DOHH2 (cell line): ENCODE data around the gene SCGB3A1.

Experiments
- H3F3A ChIP-seq: fragments of 200-600 bp; sonication (generic), shearing (Covaris generic); 2 replicates; pipeline ENCODE4 v1.6.0; 2016; ENCODE audit warnings: antibody characterized with exemption, mild to moderate bottlenecking; ENCODE audit not compliant: control insufficient read depth, insufficient read depth
- H3K27ac ChIP-seq: fragments of 200-600 bp; sonication (generic); 2 replicates; pipeline ENCODE4 v1.5.1; 2014; ENCODE audit warnings: low read depth, mild to moderate bottlenecking, low read length, moderate library complexity
- H3K27me3 ChIP-seq: fragments of 200-600 bp; sonication (generic); 2 replicates; pipeline ENCODE4 v1.6.1; 2014; ENCODE audit warnings: mild to moderate bottlenecking, low read length, mixed read lengths; ENCODE audit not compliant: control insufficient read depth
- H3K36me3 ChIP-seq: fragments of 200-600 bp; sonication (generic); 2 replicates; pipeline ENCODE4 v1.6.1; 2014; ENCODE audit warnings: mild to moderate bottlenecking, low read length, moderate library complexity, mixed read lengths; ENCODE audit not compliant: control insufficient read depth
- H3K4me1 ChIP-seq: fragments of 200-600 bp; sonication (generic); 2 replicates; pipeline ENCODE4 v1.6.1; 2014; ENCODE audit warnings: mild to moderate bottlenecking, low read length, mixed read lengths; ENCODE audit not compliant: control insufficient read depth
- H3K4me2 ChIP-seq: fragments of 200-600 bp; sonication (generic); 2 replicates; pipeline ENCODE4 v1.6.0; 2014; ENCODE audit warnings: mild to moderate bottlenecking, low read length, moderate library complexity
- H3K4me3 ChIP-seq: fragments of 200-600 bp; sonication (generic); 2 replicates; pipeline ENCODE4 v1.5.1; 2014; ENCODE audit warnings: mild to moderate bottlenecking, low read length, mixed read lengths
- H3K79me2 ChIP-seq: fragments of 200-600 bp; sonication (generic); 2 replicates; pipeline ENCODE4 v1.6.1; 2014; ENCODE audit warnings: mild to moderate bottlenecking, low read length, mixed read lengths; ENCODE audit not compliant: control insufficient read depth
- H3K9me2 ChIP-seq: fragments of 200-600 bp; sonication (generic); replicated peaks from 2 replicates; pipeline ENCODE4 v1.6.1; 2014; ENCODE audit warnings: mild to moderate bottlenecking, low read length, mixed read lengths; ENCODE audit not compliant: control insufficient read depth
- H3K9me3 ChIP-seq: fragments of 200-600 bp; sonication (generic); 2 replicates; pipeline ENCODE4 v1.6.1; 2014; ENCODE audit warnings: antibody characterized with exemption, low read length, mixed read lengths; ENCODE audit not compliant: control insufficient read depth, insufficient read depth
- H4K20me1 ChIP-seq: fragments of 200-600 bp; sonication (generic); 2 replicates; pipeline ENCODE4 v1.6.0; 2014; ENCODE audit warnings: low read depth, mild to moderate bottlenecking, antibody characterized with exemption, low read length, moderate library complexity; ENCODE audit not compliant: control insufficient read depth, insufficient read depth
- EZH2phosphoT487 ChIP-seq: fragments of 200-600 bp; sonication (generic); IDR thresholded peaks from 2 replicates; pipeline ENCODE4 v1.6.1; 2017; ENCODE audit warnings: borderline replicate concordance, mild to moderate bottlenecking, antibody characterized with exemption, low read length, moderate library complexity, mixed read lengths
- TF ChIP-seq, protein P1 (sequence below): fragments of 200-600 bp; sonication (generic); IDR thresholded peaks from one replicate; pipeline ENCODE4 v1.5.1; 2014; ENCODE audit warnings: antibody characterized with exemption, mild to moderate bottlenecking, low read depth, low read length; ENCODE audit not compliant: poor library complexity, severe bottlenecking

Gene SCGB3A1

GRCh38 chr5:180592176-180592575 lies 877 bp upstream of the SCGB3A1 start:
- Histone ChIP-seq H3F3A (no peaks in the 10 kb centered on the region), H3K36me3 (no peaks in the 10 kb centered on the region), H3K27me3 (peaks cover 4% of the 10 kb centered on the region; the same call in 1 of the 2 replicates), H3K4me1 (peaks cover 6% of the 10 kb centered on the region), H3K4me3 (no peak overlapping the region), H4K20me1 (no peaks in the 10 kb centered on the region), H3K79me2 (no peaks in the 10 kb centered on the region), H3K9me2 (no peaks in the 10 kb centered on the region), H3K9me3 (no peaks in the 10 kb centered on the region), H3K27ac (no peak overlapping the region), H3K4me2 (no peak overlapping the region)
- TF ChIP-seq EZH2phosphoT487 = no peak
- TF ChIP-seq, protein P1, sequence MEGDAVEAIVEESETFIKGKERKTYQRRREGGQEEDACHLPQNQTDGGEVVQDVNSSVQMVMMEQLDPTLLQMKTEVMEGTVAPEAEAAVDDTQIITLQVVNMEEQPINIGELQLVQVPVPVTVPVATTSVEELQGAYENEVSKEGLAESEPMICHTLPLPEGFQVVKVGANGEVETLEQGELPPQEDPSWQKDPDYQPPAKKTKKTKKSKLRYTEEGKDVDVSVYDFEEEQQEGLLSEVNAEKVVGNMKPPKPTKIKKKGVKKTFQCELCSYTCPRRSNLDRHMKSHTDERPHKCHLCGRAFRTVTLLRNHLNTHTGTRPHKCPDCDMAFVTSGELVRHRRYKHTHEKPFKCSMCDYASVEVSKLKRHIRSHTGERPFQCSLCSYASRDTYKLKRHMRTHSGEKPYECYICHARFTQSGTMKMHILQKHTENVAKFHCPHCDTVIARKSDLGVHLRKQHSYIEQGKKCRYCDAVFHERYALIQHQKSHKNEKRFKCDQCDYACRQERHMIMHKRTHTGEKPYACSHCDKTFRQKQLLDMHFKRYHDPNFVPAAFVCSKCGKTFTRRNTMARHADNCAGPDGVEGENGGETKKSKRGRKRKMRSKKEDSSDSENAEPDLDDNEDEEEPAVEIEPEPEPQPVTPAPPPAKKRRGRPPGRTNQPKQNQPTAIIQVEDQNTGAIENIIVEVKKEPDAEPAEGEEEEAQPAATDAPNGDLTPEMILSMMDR = no peak

DNA sequence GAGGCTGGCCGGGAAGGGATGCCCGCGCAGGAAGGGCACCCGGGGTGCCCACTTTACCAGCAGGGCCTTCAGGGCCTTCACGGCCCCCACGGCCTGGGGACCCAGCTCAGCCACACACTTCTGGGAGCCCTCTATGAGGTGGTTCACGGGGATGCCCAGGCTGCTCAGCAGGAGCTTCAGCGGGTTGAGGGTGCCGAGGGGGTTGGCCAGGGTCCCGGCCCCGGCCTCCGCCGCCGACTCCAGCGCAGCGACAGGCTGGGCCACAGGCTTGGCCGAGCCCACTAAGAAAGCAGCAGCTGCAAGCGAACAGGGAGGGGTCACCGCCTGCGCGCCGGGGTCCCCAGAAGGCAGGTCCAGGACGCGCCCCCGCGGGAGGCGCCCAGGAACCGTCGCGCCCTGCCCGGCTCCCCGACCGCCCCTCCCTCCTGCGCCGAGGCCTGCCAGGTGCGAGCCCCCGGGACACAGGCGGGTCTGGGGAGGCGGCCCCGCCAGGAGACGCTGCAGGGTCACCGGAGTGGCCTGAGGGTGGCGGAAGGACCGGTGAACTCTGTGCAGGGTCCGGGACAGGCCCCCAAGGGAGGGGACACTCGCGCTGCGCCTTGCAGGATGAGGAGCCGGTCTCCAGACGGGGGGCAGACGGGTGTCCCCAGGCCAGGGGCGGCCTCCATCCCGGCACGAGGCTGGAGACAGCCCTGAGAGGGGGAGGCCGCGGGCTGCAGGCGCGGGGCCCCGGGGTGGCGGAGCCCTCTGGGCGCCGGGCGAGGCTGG lies 572 bp downstream of the SCGB3A1 start:
- Histone ChIP-seq H3K4me2 (peak overlapping the region; percentile 48; the same call in 1 of the 2 replicates), H3K79me2 (no peaks in the 10 kb centered on the region), H4K20me1 (no peaks in the 10 kb centered on the region), H3K36me3 (no peaks in the 10 kb centered on the region), H3K27me3 (peaks cover 4% of the 10 kb centered on the region; the same call in 1 of the 2 replicates), H3K9me3 (no peaks in the 10 kb centered on the region), H3K4me3 (no peak overlapping the region; the same call in 1 of the 2 replicates), H3K9me2 (no peaks in the 10 kb centered on the region), H3F3A (no peaks in the 10 kb centered on the region), H3K27ac (no peak overlapping the region), H3K4me1 (peaks cover 6% of the 10 kb centered on the region)
- TF ChIP-seq, protein P1 = no peak
- TF ChIP-seq EZH2phosphoT487 = no peak

DNA sequence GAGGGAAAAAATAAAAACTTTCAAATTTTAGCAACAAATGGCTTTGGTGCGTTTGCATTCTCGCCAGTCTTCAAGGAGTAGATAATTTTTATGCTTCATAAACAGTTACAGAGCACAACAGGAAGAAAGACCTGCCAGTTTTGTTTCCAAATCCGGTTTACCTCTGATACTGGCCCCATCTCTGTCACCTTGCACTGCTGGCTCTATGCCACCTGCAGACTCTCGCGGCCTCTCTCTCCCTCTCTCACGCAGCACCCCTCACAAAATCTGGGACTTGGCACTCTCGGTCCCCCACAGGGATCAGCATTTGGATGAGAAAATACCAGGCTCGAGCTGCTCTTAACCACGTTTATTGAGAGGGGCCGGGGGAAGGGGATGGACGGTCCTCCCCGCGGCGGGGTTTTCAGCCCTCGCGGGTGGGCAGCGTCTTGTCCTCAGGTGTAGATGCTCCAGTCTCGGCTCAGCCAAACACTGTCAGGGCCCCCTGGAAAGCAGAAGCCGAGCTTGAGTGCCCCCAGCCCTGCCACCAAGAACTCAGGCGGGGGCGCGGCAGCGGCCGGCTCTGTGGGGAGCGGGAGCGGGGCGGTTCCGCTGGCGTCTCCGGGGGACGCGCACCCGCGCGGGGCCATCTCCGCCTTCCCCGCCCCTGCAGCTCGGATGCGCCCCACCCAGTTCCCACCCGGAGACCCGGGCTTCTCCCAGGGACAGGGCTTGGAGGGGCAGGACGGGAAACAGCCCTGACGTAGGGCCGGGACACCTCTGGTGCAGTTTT lies 1.3 kb downstream of the SCGB3A1 start:
- Histone ChIP-seq H3K9me2 (no peaks in the 10 kb centered on the region), H3K36me3 (no peaks in the 10 kb centered on the region), H3K9me3 (no peaks in the 10 kb centered on the region), H3F3A (no peaks in the 10 kb centered on the region), H3K4me1 (peaks cover 6% of the 10 kb centered on the region), H3K27me3 (peaks cover 7% of the 10 kb centered on the region; the same call in 1 of the 2 replicates), H3K4me2 (peak overlapping the region; percentile 48), H4K20me1 (no peaks in the 10 kb centered on the region), H3K79me2 (no peaks in the 10 kb centered on the region), H3K27ac (no peak overlapping the region), H3K4me3 (peak overlapping the region; percentile 43)
- TF ChIP-seq, protein P1 = no peak
- no peak for TF ChIP-seq EZH2phosphoT487
